ENCODE data around the gene PAIP2B.
"Not testable (repeated sequence)": the region's sequence is repeated elsewhere in the genome, so short reads cannot be mapped to it uniquely, and the experiment has no call there.

The PAIP2B gene

DNA sequence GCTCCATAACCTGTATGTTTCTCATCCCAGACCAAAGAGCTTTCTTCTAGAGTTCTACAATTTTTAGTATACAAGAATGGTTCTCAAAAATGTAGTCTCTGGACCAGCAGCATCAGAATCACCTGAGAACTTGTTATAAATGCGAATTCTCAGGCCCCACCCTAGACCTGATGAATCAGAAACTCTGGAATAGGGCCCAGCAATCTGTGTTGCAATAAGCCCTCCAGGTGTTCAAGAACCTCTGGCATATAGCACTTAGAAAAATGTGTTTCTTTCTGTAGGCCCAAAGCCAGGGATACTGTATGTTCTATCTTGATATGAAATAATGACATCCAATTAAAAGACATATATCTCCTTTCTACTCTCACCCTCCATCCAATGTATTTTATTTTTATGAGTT is 10.4 kb downstream of the PAIP2B start:
- no peak for DNase-seq (ENCODE audit: low spot score)

DNA sequence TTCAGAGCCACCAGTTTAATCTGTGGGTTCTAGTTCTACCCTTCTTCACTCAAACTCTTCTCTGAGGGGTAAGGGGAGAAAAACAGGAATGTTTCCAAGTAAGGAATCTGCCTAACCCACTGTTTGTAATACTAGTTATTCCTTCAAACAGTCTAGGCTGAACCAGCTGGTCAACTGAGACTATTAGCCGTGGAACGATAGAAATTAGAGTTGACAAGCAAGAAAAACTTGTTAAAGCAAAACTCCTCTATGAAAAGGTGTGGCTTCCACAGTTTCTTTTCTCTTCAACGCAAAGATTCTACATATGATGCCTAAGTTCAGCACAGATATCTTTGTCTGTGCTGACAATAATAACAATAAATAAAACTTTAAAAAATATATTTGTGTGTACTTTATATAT is 11.5 kb downstream of the PAIP2B start:
- DNase-seq (ENCODE audit: low spot score), result no peak

DNA sequence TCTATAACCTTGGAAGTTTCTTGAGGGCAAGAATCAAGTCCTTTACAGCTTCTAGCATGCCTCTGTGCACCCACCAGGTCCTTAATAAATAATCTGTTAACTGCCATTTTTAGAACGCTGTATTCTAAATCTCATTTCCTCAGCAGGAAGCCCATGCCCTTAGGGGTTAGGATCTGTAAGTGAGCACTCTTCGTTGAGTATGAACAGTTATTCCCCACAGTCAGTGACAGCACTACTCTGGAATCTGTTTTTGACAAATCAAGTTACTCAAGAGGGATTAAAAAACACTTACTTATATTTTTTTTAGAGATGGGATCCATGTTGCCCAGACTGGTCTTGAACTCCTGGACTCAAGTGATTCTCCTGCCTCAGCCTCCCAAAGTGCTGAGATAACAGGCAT is 14.6 kb downstream of the PAIP2B start:
- no peak for DNase-seq (ENCODE audit: low spot score)

DNA sequence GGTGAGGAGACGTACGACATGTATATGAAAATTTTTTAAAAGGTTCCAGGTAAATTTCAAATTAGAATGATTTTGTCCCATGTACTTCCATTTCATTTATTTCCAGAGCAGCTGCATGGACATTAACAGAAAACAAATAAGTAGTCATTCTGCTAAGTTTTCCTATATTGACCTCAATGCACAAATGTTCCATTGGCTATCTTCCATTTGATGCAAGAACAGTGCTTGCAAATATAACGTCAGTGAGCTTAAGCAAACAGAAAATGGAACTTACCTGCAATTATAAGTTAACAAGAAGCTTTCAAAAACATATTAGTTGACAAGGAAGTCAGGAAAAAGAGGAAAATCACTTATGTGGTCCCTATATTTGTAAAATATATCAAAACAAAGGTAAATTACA is 16.6 kb downstream of the PAIP2B start:
- no peak for DNase-seq (ENCODE audit: low spot score)

DNA sequence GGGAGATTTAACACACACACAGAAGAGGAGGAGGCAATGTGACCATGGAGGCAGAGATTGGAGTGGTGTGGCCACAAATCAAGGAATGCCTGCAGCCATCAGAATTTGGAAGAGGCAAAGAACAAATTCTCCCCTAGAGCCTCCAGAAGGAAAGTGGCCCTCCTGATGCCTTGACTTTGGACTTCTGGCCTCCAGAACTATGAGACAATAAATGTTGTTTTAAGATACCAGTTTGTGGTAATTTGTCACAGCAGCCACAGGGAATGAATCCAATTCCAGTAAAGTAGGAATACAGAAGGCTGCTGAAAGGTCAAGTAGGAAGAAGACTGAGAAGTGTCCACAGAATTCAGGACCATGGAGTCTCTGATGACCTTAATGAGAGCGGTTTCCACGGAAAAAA is 18.1 kb downstream of the PAIP2B start:
- DNase-seq (ENCODE audit: low spot score), result no peak

DNA sequence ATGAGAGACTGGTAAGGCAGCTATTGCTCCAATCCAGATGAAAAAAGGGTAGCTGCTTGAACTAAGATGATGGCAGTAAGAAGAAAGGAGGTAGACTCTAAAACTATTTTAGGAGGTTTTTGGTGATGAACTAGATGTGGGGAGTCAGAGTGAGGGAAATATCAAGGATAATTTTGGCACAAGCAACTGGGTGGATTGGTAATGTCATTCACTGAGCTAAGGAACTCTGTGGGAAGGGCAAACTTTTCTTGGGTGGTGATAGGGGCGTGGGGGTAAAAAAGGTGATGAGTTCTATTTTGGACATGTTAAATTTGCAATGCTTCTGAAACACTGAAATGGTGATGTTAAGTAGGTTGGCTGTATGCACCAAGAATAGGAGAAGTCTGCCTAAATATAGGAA is 19.3 kb downstream of the PAIP2B start:
- DNase-seq (ENCODE audit: low spot score), result no peak

DNA sequence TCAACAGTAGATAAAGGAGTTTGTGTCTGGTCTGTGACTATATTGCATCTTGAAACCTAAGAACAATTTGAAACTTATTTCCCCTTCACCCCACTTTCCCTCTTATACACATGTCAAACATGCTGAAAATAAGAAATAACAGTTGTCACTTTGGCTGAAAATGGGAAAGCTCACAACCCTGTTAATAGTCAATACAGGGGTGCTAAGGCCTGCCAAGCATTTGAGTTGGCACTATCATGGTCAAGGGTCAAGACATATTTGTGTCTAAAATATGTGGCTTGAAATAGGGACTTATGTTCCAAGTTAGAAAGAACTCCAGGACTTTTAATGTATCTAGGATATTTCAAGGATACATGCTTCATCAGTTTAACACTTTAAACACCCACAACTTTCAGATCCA is 20.6 kb downstream of the PAIP2B start:
- no peak for DNase-seq (ENCODE audit: low spot score)

DNA sequence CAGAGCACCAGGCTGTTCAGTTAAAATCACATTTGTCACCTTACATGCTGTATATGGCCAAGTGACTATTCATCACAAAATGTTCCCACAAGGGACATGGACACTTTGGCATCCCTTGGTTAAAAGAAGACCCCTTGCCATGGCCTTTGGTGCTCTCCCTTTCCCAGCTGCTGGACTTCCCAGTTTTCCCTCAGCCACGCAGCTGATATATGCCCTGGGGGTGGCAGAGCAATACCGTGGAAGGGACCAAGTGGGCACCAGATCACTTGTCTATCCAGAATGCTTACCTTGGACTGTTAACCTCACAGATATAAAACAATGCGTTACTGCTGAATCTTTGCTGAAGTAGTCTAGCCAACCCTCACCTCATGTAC is 35.3 kb downstream of the PAIP2B start:
- DNase-seq (ENCODE audit: low spot score), result no peak

DNA sequence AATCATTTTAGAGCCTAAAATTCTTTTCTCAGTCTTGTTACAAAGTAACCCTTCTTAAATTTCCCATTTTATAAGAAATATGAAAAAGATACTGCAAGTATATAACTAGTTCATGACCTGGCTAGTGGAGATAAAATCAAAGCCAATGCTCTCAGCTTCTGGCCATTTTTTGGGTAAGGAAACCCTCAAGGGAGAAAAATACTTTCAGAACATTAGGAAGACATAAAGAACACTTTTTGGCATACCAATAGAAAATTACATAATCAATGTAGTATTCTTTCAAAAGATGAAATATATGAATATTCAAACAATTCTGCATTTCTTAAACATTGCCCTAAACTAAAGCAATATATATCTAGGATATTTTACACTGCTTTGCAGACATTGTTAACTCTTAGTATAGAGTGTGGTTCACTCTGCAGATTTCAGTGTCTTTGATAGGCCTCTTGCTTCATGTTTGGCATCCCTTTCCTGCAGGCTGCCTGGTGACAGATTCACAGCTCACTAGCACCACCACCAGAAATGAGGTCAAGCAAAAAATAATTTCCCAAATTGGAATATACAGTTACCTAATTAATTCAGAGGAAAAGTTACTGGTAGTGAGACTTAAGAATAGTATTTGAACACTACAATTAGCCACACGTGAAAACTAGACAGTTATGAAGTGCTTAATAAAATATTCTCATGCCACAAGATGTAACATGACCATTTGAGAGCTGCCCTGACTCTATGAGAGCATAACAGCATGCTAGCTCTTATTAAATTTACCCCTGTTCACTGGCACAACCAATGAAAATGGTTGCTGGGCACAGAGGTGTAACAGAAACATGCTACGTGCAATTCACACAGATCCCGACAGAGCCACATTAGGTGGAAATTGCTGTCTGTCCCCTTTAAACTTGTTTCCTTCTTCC is 36.0 kb downstream of the PAIP2B start:
- DNase-seq (ENCODE audit: low spot score), result no peak

DNA sequence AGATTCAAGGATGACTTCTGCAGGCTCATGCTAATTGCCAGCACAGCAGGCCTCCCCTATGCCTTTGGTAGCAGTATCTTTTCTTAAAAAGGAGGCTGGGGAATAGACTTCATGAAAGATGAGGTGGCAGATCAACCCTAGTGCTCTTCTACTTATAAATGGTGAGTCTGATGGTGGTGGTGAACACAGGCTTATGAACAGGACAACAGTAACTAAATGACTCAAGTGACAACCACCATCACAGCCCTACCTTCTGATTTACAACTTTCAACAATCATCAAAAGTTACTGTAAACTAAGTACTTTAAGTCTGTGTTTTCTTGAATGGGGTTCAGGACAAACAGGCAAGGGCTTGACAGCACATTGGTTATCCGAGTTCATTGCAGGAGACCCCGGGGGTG is 39.3 kb downstream of the PAIP2B start:
- no peak for DNase-seq (ENCODE audit: low spot score)

DNA sequence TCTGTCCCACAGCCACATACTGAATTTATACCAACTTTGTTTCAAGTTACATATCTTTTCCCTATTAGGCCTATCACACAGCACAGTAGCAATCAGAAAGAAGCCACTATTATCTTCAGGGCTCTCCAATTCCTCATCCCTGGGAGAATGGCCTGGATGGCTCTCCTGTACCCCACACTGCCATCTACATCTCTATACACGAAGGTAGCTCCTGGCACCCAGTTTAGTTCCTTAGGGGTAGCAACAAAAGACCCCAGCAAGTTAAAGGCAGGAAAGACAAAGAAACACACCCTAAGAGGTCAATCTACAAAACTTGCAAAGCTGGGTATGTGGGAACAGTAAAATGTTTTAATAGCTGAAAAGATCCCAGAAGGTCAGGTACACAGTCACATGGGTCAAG is 39.9 kb downstream of the PAIP2B start:
- no peak for DNase-seq (ENCODE audit: low spot score)

DNA sequence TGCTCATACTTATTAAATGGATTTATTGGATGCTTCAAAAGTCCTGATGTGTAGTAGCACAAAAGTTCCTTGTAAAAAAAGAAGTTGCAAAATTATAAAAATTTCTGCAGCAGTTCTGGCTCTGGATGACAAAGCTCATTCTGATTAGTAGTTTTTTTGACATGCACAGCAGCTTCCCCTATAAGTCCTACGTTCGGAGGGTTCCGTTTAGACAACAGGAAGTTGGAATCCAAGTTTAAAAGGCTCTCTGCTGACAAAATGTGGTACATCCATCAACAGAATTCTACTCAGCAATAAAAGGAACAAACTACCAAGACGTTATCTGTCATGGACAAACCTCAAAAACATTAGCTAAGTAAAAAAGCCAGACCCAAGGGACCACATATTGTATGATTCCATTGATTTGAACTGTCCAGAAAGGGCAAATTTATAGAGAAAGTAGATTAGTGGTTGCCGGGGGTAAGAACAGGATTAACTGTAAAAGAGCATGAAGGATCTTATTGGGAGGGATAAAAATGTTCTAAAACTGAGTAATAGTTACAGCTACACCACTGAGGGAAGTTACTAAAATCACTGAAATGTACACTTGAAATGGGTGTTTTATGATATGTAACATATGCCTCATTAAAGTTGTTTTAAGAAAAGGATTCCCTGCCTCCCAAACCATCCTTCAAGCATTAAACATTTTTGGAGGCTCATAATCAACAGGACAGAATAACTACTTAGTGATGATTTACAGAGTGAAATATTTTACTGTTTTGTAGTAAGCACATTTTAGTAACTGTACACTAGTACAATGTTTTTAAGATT is 43.4 kb downstream of the PAIP2B start:
- DNase-seq (ENCODE audit: low spot score), result not testable (repeated sequence)

DNA sequence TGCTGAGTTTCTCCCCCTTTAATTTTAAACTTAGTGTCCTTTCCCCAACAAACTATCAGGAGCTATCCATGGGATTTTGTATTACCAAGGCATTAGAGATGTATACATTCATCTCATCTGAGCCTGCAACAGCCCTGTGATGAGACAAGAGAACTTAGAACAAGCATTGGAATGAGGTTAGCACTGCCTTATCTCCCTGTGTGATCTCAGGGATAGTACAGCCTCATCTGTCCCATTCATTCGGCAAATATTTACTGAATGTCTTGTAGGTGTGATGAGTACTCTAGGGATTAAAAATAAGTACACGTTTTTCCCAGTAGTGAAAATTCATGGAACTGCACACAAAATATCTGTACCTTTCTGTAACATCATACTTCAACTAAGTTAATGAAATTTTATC is 45.6 kb downstream of the PAIP2B start:
- no peak for DNase-seq (ENCODE audit: low spot score)

DNA sequence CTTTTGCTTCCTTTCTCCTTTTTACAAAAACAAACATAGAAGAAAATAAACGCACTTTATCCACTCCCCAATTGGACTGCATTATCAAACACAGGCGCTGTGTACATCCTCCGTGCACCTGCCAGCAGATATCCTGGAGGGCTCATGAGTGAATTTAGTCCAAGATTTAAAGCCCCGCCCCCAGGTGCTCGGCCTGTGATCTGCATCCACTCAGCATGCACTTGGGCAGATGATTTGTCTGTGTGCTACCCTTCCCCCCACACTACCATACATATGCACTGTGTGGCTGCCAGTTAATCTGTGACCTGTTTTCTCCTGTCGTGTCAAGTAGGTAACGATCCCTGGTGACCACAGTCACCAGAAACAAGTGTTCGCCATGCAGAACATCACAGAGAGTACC is 48.1 kb downstream of the PAIP2B start:
- not testable (repeated sequence) for DNase-seq (ENCODE audit: low spot score)

DNA sequence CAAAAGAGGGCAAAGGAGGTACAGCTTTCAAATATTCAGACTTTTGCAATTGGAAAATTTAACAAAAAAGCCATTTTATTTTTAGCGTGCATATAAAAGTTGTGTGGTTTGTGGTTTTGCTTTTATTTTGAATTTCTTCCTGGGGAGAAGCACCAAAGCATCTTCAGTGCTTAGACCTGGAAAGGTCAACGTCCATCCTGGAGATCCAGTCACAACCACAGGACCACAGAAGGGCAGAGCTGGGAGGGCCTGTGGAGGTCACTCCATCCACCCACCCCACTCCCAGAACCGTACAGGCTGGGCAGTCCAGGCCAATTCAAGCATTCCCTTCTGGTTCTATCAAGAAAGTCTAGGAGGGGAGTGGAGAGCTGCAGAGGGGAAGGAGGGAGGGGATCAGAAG is 52.7 kb downstream of the PAIP2B start:
- DNase-seq (ENCODE audit: low spot score), result no peak

DNA sequence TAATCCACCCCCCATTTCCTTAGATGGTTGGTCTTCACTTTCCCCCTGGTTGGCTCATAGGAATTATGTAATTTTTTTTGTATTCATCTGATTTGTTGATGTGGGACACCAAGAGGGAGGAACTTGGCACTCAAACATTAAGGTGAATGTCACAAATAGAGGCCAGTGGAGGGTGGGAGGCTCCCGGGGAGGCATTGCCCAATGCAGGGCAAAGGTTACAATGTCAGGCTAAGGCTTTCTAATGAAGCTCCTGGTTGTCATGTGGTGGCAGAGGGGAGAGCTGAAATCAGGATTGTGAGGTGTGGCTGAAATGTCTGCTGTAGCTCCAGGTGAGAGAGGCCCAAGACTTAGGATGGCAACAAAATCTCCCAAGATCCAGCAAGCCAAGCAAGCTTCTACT is 53.8 kb downstream of the PAIP2B start:
- DNase-seq (ENCODE audit: low spot score), result no peak

DNA sequence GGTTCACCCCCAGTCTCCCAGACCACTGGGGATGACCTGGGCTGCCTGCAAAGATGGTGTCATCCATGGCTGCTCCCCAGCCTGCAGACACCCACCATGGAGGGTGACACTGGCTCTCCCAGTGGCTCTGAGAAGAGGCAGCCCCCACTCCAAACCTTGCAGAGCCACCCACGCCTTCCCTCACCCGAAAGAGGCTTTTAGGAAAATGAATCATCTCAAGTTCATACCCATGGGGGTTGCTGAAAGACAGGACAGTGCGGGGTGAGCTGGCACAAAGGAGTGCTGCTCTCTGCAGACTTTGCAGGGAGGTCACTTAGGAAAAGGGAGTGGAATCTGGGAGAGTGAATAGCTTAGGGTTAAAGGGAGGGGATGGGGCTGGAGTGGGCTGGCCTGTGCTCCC is 60.1 kb downstream of the PAIP2B start:
- DNase-seq (ENCODE audit: low spot score), result no peak

DNA sequence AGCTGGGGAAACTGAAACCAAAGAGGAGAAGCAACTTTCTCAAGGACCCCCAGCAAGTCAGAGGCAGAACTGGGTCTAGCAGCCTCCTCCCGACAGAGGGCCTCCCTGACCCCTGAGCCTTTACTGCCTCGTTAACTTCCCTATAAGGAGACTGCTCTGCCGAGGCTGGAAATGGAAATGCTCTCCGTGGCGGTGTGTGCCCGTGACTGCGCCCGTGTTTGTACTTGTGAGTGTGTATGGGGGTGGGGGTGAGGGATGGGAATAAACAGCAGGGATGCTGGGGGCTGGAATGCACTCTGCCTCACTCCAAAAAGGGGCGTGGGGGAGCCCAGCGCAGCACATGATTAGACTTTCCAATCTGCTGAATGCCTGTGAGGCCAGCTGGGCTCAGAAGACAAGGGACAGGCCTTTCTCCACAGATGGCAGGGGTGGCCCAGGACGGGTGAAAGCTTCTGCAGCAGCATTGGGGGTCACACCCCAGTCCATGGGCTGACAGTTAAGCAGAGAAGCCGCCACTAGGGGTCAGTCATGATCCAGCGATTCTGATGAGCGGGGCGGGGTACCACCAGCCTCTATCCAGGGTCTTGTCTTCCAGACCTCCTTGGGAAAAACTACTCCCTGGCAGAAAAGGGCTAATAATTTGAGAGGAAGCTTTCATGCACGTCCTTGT is 69.6 kb downstream of the PAIP2B start:
- DNase-seq (ENCODE audit: low spot score), result peak; percentile 62

DNA sequence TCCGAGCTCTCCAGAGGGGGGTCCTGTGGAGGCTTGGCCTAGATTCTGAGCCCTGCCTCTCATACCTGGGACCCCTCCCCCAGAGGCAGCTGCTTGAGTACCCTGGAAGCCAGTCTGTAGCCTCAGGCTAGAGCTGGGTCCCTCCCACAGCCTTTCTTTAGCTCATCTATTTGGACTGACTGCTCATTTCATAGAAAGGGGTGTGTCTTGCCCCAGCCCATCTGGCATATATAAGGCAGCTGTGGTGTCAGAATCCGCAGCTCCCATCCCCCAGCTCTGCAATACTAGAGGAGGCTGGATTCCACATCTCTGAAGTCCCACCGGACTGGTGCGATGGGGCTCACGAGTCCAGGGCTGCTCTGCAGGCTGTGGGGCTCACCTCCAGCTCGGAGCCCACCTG is 70.3 kb downstream of the PAIP2B start:
- no peak for DNase-seq (ENCODE audit: low spot score)

DNA sequence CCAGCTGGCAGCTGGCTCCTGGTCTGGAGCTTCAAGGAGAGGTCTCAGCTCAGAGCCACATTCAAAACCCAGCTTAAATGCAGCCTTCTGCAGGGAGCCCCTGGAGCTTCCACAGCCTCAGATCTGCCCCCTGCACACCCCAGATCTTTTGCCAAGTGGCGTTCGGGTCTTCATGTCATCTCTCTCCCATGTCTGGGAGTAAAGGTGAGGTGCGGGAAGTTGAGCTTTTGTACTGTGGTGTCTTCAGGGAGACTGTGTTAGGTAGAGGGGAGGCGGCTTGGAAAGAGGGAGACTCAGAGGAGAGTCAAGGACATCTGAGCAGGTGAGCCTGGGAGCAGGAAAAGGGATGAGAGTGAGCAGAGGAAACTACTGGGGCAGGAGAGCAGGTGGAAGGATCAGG is 71.1 kb downstream of the PAIP2B start:
- DNase-seq (ENCODE audit: low spot score), result no peak

DNA sequence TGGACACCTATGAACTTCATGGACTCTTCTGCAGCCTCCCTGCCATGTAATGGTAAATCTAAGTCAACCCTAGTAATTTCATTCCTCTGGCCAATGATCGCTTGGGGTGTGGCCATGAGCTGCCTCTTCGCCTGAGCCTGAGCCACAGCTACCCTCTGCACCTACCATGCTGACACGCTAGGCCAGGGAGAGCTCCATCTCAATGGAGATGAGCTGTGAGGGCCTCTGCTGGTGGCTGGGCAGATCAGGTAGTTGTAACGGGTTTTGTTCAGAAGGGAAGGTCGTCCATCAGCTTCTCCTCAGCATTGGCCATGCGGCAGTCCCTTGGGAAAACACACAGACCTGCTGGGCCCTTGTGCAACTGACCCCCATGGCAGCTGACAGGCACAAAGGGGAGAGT is 72.1 kb downstream of the PAIP2B start:
- peak; percentile 24 for DNase-seq (ENCODE audit: low spot score)

DNA sequence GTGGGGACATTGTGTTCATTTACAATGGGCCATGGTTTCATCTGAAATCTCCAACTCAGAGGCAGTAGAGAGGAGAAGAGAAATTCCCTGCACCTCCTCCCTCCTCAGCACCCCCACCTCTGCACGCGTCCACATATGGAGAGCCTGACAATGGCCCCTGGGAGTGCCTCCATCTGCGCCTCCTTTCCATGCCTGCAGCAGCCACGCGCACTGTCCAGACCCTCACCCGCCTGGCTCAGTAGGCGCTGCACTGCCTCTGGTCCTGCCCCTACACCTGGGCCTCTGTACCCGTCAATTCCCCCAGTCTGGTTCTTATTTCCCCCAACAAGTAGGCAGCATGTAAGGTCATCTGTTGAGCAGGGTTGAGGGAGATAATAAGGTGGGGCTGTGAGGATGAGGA is 72.6 kb downstream of the PAIP2B start:
- no peak for DNase-seq (ENCODE audit: low spot score)
